Suprapubic skin (tissue), 3 donors: Measurements from ENCODE around the gene FAM240B.

Source experiments
- CTCF ChIP-seq, 2 donors: fragments of 200-600 bp in 1 of 2; fragments of 450-650 bp in 1 of 2; sonication (generic) in 1 of 2; IDR thresholded peaks; one replicate each; pipeline ENCODE4 v1.5.1; 2016 to 2019; ENCODE audit warnings: antibody characterized with exemption in 2 of 2, mild to moderate bottlenecking in 1 of 2, moderate library complexity in 1 of 2
- POLR2A ChIP-seq, 2 donors: fragments of 450-650 bp; IDR thresholded peaks; one replicate each; pipeline ENCODE4 v1.6.1; 2017; ENCODE audit warnings: antibody characterized with exemption in 2 of 2, mild to moderate bottlenecking in 2 of 2, moderate library complexity in 2 of 2

GRCh38 chr9:38662763-38663593 lies 57.0 kb downstream of the FAM240B start:
- TF ChIP-seq CTCF (IDR thresholded peaks at IDR 0.05) (no peak), POLR2A (IDR thresholded peaks at IDR 0.05) (no peak)
